ENCODE measurements around the gene OR8B3.
"Not testable (repeated sequence)": the region's sequence is repeated elsewhere in the genome, so short reads cannot be mapped to it uniquely, and the experiment has no call there.

DNA sequence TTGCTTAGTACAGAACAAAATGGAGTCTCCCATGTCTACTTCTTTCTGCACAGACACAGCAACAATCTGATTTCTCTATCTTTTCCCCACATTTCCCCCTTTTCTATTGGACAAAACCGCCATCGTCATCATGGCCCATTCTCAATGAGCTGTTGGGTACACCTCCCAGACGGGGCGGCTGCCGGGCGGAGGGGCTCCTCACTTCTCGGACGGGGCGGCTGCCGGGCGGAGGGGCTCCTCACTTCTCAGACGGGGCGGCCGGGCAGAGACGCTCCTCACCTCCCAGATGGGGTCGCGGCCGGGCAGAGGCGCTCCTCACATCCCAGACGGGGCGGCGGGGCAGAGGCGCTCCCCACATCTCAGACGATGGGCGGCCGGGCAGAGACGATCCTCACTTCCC lies 4.4 kb upstream of the OR8B3 start:
- TF ChIP-seq, protein P1, sequence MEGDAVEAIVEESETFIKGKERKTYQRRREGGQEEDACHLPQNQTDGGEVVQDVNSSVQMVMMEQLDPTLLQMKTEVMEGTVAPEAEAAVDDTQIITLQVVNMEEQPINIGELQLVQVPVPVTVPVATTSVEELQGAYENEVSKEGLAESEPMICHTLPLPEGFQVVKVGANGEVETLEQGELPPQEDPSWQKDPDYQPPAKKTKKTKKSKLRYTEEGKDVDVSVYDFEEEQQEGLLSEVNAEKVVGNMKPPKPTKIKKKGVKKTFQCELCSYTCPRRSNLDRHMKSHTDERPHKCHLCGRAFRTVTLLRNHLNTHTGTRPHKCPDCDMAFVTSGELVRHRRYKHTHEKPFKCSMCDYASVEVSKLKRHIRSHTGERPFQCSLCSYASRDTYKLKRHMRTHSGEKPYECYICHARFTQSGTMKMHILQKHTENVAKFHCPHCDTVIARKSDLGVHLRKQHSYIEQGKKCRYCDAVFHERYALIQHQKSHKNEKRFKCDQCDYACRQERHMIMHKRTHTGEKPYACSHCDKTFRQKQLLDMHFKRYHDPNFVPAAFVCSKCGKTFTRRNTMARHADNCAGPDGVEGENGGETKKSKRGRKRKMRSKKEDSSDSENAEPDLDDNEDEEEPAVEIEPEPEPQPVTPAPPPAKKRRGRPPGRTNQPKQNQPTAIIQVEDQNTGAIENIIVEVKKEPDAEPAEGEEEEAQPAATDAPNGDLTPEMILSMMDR (IDR thresholded peaks at IDR 0.05; ENCODE audit: low read depth, low read length, poor library complexity, severe bottlenecking) = not testable (repeated sequence)
- not testable (repeated sequence) for TF ChIP-seq EZH2phosphoT487 (IDR thresholded peaks at IDR 0.05; ENCODE audit: borderline replicate concordance, low read length)
